ENCODE data around the gene IVD. TPM values are rescaled to one million over a fixed set of nuclear protein-coding genes. Genes with fewer than 3 reads are reported as not detected.

The IVD gene
- total and polyA plus RNA-seq, 2 of the 4 experiments (the other 2 are of a cell fraction), result 31.7 to 41.1 TPM

- intact Hi-C loops (cut with micrococcal nuclease), result loop anchor here (5.0 kb wide), 1 partner anchor 68 kb away; no protein-coding TSS in a partner anchor
- CTCF ChIA-PET, result interaction anchor here (1.0 kb wide), 1 partner anchor 10 kb away, joined by 3 read pairs; no protein-coding TSS in a partner anchor
- DNase-seq (no peak), ATAC-seq (ENCODE audit: low read depth) (no peak)
- no peak overlapping the region for H3K4ac ChIP-seq (ENCODE audit: low read depth, low read length)
- H3K36me3 ChIP-seq (ENCODE audit: control insufficient read depth, insufficient read depth, low read length), result no peaks in the 10 kb centered on the region
- no peak overlapping the region; the same call in 1 of the 2 replicates for H3K9ac ChIP-seq (ENCODE audit: low read depth, low read length)
- no peak overlapping the region for H2BK20ac ChIP-seq (ENCODE audit: low read depth, low read length)
- peaks cover 5% of the 10 kb centered on the region for H3K27me3 ChIP-seq (ENCODE audit: control insufficient read depth, insufficient read depth, low read length)
- H3K9me3 ChIP-seq (ENCODE audit: control insufficient read depth, insufficient read depth, low read length), result no peaks in the 10 kb centered on the region
- no peak overlapping the region for H3K4me3 ChIP-seq (ENCODE audit: insufficient read depth, low read depth, low read length)
- WGBS, 2 experiments (ENCODE audit: extremely low coverage in 2 of 2, insufficient read length in 1 of 2), result 32% methylated on average over 3 of the region's 5 CpGs; no CpG with 5 or more reads in 1 of the 2 experiments
- no TSS peak for BruUV-seq (replicated peaks)
- POLR2A ChIA-PET (ENCODE audit: unreplicated experiment), result interaction anchor here (0.5 to 0.6 kb wide), 3 partner anchors 10 to 114 kb away, joined by 3 to 7 read pairs (median 5); no protein-coding TSS in a partner anchor
- in situ Hi-C loops (cut with MboI; ENCODE audit: low sequenced_read_pairs), result no loop called here
- no peak overlapping the region for H3K18ac ChIP-seq (ENCODE audit: low read depth, low read length)
- H3K4me1 ChIP-seq (ENCODE audit: control insufficient read depth, insufficient read depth, low read length), result peaks cover 16% of the 10 kb centered on the region
- H4K5ac ChIP-seq (ENCODE audit: low read depth, low read length), result no peak overlapping the region
- no peak overlapping the region for H2AFZ ChIP-seq (replicated peaks; ENCODE audit: low read length, poor library complexity)
- H3K4me2 ChIP-seq (ENCODE audit: low read depth, low read length), result no peak overlapping the region; the same call in 1 of the 2 replicates
- peak overlapping the region; percentile 37; the same call in 1 of the 2 replicates for H3K23ac ChIP-seq (ENCODE audit: low read depth, low read length)
- H4K91ac ChIP-seq (ENCODE audit: insufficient read depth, low read depth, low read length), result no peak overlapping the region
- H2BK5ac ChIP-seq (ENCODE audit: low read depth, low read length, poor library complexity, severe bottlenecking), result no peak overlapping the region
- no peak overlapping the region for H4K8ac ChIP-seq (ENCODE audit: low read depth in 2 of 2, low read length in 2 of 2)
- no peak overlapping the region for H2BK120ac ChIP-seq (ENCODE audit: low read depth, low read length)
- TF ChIP-seq SMC3 (IDR thresholded peaks at IDR 0.05; ENCODE audit: low read depth, low read length) (no peak), RCOR1 (IDR thresholded peaks at IDR 0.05; ENCODE audit: insufficient replicate concordance, low read length) (no peak), CHD1 (IDR thresholded peaks at IDR 0.05; ENCODE audit: low read depth, low read length) (no peak), RFX5 (IDR thresholded peaks at IDR 0.05; ENCODE audit: low read depth, low read length) (no peak), FOS (IDR thresholded peaks at IDR 0.05; ENCODE audit: low read depth, low read length) (no peak), NFE2L2 (IDR thresholded peaks at IDR 0.05; ENCODE audit: low read depth, low read length) (no peak), BHLHE40 (IDR thresholded peaks at IDR 0.05; ENCODE audit: low read depth, low read length) (no peak), MXI1 (IDR thresholded peaks at IDR 0.05; ENCODE audit: borderline replicate concordance, low read depth, low read length) (no peak), RAD21 (IDR thresholded peaks at IDR 0.05; ENCODE audit: low read length) (no peak), ELK1 (IDR thresholded peaks at IDR 0.05; ENCODE audit: borderline replicate concordance, low read depth, low read length) (no peak), POLR2A (IDR thresholded peaks at IDR 0.05; ENCODE audit: low read depth, low read length) (no peak), MAFK (IDR thresholded peaks at IDR 0.05; ENCODE audit: low read depth, low read length) (no peak), MAZ (IDR thresholded peaks at IDR 0.05; ENCODE audit: borderline replicate concordance, low read depth, low read length) (no peak), CEBPB (IDR thresholded peaks at IDR 0.05; ENCODE audit: low read depth, low read length) (no peak)
- TF ChIP-seq, protein P1, sequence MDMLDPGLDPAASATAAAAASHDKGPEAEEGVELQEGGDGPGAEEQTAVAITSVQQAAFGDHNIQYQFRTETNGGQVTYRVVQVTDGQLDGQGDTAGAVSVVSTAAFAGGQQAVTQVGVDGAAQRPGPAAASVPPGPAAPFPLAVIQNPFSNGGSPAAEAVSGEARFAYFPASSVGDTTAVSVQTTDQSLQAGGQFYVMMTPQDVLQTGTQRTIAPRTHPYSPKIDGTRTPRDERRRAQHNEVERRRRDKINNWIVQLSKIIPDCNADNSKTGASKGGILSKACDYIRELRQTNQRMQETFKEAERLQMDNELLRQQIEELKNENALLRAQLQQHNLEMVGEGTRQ (IDR thresholded peaks at IDR 0.05; ENCODE audit: low read depth, low read length), result no peak
- TF ChIP-seq, protein P2, sequence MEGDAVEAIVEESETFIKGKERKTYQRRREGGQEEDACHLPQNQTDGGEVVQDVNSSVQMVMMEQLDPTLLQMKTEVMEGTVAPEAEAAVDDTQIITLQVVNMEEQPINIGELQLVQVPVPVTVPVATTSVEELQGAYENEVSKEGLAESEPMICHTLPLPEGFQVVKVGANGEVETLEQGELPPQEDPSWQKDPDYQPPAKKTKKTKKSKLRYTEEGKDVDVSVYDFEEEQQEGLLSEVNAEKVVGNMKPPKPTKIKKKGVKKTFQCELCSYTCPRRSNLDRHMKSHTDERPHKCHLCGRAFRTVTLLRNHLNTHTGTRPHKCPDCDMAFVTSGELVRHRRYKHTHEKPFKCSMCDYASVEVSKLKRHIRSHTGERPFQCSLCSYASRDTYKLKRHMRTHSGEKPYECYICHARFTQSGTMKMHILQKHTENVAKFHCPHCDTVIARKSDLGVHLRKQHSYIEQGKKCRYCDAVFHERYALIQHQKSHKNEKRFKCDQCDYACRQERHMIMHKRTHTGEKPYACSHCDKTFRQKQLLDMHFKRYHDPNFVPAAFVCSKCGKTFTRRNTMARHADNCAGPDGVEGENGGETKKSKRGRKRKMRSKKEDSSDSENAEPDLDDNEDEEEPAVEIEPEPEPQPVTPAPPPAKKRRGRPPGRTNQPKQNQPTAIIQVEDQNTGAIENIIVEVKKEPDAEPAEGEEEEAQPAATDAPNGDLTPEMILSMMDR (conservative IDR thresholded peaks at IDR 0.05; ENCODE audit: low read depth, low read length), result no peak
- H3K27ac ChIP-seq (ENCODE audit: insufficient read depth, low read length), result no peak overlapping the region
- dilution Hi-C loops (cut with HindIII; ENCODE audit: low sequenced_read_pairs, unreplicated experiment), result no loop called here
- peak overlapping the region; percentile 34; the same call in 1 of the 2 replicates for H2AK5ac ChIP-seq (ENCODE audit: low read depth, low read length)
- H3K79me1 ChIP-seq (ENCODE audit: low read depth in 1 of 2, low read length in 2 of 2), result peaks cover 19 to 68% of the 10 kb centered on the region in 2 experiments
- no peak overlapping the region for H2AK9ac ChIP-seq (replicated peaks; ENCODE audit: low read depth, low read length, poor library complexity)
- no peak overlapping the region; the same call in 2 of the 3 replicates for H2BK15ac ChIP-seq (ENCODE audit: low read depth, low read length)
- no peak overlapping the region for H3K14ac ChIP-seq (replicated peaks; ENCODE audit: low read depth, low read length)
- H4K20me1 ChIP-seq (ENCODE audit: insufficient read depth, low read length), result peaks cover 60% of the 10 kb centered on the region
- peaks cover 14% of the 10 kb centered on the region for H3K9me1 ChIP-seq (ENCODE audit: insufficient read depth, low read length)
- no peak overlapping the region for H3K56ac ChIP-seq (ENCODE audit: extremely low read depth, insufficient read depth, low read length)
Measured at GRCh38 chr15:40444736-40445135, 39.1 kb downstream of the IVD start.

Measured in IMR-90 (cell line).